IPS-20b (cell line): ENCODE measurements around the gene GPR62.

Experiments used
- H3K27ac ChIP-seq: one replicate; pipeline ENCODE4 v1.5.1; 2013; ENCODE audit warnings: low read length
- H3K27me3 ChIP-seq: 2 replicates; pipeline ENCODE4 v1.6.1; 2013; ENCODE audit warnings: mild to moderate bottlenecking, low read length, inconsistent platforms; ENCODE audit not compliant: insufficient read depth
- H3K36me3 ChIP-seq: 2 replicates; pipeline ENCODE4 v1.6.1; 2013; ENCODE audit warnings: low read depth, mild to moderate bottlenecking, inconsistent platforms, low read length, moderate library complexity; ENCODE audit not compliant: insufficient read depth
- H3K4me1 ChIP-seq: 2 replicates; pipeline ENCODE4 v1.6.1; 2013; ENCODE audit warnings: mild to moderate bottlenecking, control low read depth, inconsistent platforms, low read length, moderate library complexity; ENCODE audit not compliant: insufficient read depth
- H3K4me3 ChIP-seq: 2 replicates; pipeline ENCODE4 v1.5.1; 2013; ENCODE audit warnings: mild to moderate bottlenecking, low read length, inconsistent platforms
- H3K9ac ChIP-seq: 2 replicates; pipeline ENCODE4 v1.6.1; 2013; ENCODE audit warnings: low read depth, mild to moderate bottlenecking, inconsistent platforms, low read length, moderate library complexity
- H3K9me3 ChIP-seq: 2 replicates; pipeline ENCODE4 v1.6.1; 2013; ENCODE audit warnings: mild to moderate bottlenecking, low read depth, low read length, inconsistent platforms; ENCODE audit not compliant: insufficient read depth

Gene GPR62

GRCh38 chr3:52005571-52005986 lies 50.4 kb downstream of the GPR62 start:
- Histone ChIP-seq H3K9ac (peak overlapping the region; percentile 60; the same call in 1 of the 2 replicates), H3K4me1 (peaks cover 18% of the 10 kb centered on the region), H3K36me3 (no peaks in the 10 kb centered on the region)

GRCh38 chr3:52006017-52006819 lies 51.0 kb downstream of the GPR62 start:
- Histone ChIP-seq H3K36me3 (no peaks in the 10 kb centered on the region), H3K9ac (peak overlapping the region; percentile 60; the same call in 1 of the 2 replicates), H3K27me3 (no peaks in the 10 kb centered on the region), H3K4me3 (peak overlapping the region; percentile 59; the same call in 1 of the 2 replicates), H3K27ac (peak overlapping the region; percentile 64), H3K9me3 (no peaks in the 10 kb centered on the region), H3K4me1 (peaks cover 18% of the 10 kb centered on the region)

More at GRCh38 chr3:52005571-52005986, 50.4 kb downstream of the GPR62 start:
- peak overlapping the region; percentile 59; the same call in 1 of the 2 replicates for H3K4me3 ChIP-seq
- H3K27ac ChIP-seq, result peak overlapping the region; percentile 64
- no peaks in the 10 kb centered on the region for H3K27me3 ChIP-seq
- H3K9me3 ChIP-seq, result no peaks in the 10 kb centered on the region

- Histone ChIP-seq H3K9ac (no peak overlapping the region), H3K36me3 (no peaks in the 10 kb centered on the region), H3K27ac (no peak overlapping the region), H3K9me3 (no peaks in the 10 kb centered on the region), H3K27me3 (no peaks in the 10 kb centered on the region), H3K4me1 (peaks cover 16% of the 10 kb centered on the region), H3K4me3 (no peak overlapping the region)
These were observed 51.6 kb downstream of the GPR62 start for GRCh38 chr3:52006820-52007133.
